HG02678 (cell line): Measurements from ENCODE around the gene PBOV1.

Source experiments
- ATAC-seq: cut with Tn5 transposase; IDR thresholded peaks from one replicate; pipeline ENCODE4 v1.9.1; 2021; ENCODE audit warnings: mild to moderate bottlenecking, moderate library complexity; ENCODE audit not compliant: unreplicated experiment

Gene PBOV1

DNA sequence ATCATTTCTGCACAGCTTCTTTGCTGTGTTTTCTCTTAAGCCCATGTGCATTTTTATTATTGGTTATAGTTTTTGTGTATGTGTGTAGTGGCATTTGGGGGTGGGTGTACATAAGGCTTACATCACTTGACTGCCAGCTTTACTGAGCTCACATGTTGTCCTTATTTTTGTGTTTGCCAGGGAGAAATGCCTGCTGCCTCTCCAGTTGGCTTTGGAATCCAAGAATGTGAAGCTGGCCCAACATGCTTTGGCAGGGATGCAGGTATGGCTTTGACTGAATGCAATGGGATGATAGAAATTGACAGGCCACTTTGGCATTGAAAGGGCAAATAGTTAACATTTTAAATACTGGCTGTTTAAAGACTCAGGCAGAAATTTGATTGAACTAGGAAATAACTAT is 11.4 kb downstream of the PBOV1 start:
- ATAC-seq: no peak

DNA sequence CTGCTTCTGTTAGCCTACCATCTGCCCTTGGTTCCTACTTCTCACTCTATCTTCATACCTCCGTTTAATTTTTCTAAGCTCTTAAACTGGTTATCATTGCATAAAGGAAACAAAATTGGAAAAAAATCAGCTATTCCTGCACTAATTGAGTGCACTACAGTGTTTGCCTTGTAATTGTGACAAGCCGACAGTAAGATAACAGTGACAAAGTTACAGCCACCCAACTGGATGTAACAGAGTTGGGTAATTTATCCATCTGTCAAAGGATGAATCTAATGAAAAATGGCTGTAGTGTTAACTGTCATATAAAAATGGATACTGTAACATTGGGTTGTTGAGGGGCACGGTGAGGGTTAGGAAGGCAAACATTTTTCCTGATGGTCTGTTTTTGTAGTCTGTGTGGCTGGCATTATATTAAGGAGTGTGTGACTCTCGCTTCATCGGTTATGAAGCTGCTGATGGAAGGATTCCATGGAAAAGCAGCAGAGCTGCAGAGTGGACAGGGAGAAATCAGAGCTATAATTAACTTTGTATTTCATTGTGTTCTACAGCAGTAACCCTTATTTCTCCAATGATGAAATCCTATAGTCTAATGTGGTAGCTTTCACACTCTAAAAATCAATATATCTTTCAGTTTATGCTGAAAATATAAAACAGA is 12.7 kb downstream of the PBOV1 start:
- no peak for ATAC-seq

DNA sequence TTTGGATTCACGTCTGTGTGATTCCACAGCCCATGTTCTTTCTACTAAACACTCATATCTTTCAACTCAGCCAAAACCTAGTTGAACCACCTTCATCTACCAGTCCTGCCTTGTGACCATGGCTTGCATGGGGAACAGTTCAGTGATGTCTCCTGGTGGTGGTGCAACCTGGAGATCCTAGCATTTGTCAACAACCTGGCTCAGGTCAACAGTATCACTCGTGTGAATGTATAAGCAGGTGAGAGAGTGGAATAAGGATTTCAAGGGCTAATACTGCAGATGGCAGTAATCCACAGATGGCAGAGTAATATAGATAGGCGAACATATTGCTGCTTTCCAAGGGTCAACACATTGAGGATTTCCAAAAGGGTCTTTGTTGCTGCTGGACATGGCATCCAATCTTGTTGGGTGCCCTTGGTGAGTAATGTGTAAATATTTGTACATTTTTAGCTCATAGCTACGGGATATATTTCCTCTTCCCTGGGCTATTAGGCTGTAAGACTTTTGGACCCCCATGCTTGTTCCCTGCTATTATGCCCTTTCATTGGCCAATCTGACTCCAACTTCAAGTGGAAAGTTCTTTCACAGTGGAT is 13.4 kb downstream of the PBOV1 start:
- ATAC-seq: no peak

DNA sequence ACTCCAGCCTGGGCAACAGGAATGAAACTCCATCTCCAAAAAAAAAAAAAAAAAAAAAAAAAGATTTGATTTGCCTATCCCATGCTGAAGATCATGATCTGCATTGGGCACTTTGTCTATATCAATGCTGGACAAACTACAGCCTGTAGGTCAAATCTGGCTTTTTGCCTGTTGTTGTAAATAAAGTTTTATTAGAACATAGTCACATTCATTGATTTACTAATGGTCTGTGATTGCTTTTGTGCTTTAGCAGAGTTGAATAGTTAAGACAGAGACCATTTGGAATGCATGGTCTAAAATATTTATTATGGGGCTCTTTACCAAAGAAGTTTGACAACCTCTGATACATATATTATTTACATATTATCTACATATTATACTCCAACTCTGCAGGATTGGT is 14.0 kb downstream of the PBOV1 start:
- no peak for ATAC-seq

DNA sequence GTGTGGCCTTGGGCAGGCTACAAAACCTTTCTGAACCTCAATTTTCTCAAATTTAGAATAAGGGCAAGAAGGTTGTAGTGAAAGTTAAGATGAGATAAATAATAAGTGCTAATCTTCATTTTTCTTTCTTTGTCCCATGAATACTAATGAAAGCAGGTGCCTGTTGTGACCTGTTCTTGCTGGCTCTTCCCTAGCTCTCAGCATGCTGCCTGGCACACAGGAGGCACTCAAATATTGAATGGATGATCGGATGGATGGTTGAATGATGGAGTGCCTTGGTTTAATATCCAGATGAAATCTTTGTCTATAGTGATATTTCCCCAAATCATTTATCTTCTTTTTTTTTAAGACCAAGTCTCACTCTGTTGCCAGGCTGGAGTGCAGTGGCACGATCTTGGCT is 15.0 kb downstream of the PBOV1 start:
- ATAC-seq: no peak

DNA sequence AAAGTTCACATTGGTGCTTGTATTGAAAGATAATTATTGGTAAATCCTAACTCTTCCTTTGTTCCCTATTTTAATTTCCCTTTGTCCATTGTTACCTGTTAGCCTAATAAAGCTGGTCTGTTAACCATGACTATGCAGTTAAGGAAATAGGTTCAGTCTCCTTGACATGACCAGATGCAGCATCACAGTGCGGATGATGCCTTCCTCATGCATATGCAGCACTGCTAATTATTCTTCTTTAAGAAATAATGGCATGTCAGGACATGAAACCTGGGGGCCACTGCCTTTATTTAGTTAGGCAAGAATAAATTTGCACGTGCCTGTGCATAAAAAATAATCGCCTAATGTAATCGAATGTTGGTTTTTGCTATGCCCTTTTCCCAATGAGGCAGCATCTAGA is 16.5 kb downstream of the PBOV1 start:
- no peak for ATAC-seq

DNA sequence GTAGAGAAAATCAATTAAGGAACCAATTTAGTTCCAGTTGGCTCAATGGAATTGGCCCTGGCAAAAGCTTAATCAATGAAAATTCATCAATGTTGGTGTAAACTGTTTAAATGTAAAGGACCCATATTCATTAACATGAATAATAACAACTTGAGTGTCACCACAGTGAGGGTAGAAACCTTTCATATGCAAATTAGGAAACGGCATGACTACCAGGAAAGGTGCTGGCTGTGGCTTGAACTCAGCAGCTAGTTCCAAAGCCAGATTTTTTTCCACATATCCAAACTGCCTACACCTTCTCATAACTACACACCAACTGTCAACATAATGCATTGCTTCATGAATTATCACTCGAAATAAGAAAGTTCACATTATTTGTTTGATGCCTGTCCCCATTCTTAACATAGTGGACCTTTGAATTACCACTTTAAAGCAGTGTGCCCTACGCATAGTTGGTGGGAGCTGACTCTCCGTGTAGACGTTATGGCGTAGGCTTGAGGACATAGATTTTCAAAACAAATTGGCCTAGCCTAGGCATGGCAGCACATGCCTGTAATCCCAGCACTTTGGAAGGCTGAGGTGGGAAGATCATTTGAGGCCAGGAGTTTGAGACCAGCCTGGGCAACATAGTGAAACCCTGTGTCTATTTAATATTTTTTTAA is 19.7 kb downstream of the PBOV1 start:
- ATAC-seq: no peak

DNA sequence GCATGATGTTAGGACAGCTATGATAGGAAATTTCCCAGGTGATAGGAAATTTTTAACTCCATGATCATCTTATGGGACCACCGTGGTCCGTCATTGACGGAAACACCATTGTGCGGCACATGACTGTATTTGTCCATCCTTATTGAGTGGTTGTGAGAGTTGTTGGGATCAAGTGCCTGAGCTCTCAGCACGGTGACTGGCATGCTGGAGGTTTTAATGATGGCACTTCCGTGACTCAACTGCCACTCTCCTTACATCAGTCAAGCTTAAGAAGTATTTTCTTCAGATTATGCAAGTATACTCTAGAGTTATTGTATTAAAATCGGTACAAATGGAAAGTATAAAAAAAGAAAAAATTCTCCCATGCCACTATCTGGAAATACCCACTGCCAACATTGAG is 20.7 kb downstream of the PBOV1 start:
- ATAC-seq: no peak

DNA sequence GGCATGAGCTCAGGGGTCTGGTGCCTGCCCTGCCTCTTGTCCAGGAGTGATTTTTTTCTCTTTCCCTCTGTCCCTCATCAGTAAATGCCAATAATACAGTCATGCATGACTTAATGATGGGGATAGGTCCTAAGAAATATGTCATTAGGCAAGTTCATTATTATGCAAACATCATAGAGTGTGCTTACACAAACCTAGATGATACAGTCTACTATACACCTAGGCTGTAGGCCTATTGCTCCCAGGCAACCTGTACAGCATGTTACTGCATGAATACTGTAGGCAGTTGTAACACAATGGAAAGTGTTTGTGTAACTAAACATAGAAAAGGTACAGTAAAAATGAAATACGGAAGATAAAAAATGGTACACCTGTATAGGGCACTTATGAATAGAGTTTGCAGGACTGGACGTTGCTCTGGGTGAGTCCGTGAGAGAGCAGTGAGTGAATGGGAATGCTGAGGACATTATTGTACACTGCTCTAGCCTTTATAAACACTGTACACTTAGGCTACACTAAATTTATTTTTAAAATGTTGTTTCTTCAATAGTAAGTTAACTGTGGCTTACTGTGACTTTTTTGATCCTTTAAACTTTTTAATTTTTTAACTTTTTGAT is 22.1 kb downstream of the PBOV1 start:
- no peak for ATAC-seq

DNA sequence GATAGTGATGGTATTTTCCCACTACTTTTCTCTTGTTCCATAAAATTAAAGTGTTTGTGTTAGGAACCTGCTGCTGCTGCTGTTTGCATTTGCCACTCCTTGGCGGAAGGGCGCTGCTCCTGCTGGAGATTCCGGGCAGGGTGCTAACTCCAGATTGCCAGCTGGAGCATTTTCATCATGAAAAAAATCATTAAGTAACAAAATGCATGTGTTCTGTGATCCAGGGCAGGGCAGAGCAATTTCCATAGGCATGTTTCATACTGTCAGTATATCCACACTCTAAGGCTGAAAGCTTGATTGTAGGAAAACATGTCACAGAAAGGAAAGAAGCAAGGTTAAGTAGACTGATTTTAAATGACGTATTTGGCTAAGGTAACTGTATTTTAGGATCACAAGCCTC is 24.0 kb downstream of the PBOV1 start:
- no peak for ATAC-seq

DNA sequence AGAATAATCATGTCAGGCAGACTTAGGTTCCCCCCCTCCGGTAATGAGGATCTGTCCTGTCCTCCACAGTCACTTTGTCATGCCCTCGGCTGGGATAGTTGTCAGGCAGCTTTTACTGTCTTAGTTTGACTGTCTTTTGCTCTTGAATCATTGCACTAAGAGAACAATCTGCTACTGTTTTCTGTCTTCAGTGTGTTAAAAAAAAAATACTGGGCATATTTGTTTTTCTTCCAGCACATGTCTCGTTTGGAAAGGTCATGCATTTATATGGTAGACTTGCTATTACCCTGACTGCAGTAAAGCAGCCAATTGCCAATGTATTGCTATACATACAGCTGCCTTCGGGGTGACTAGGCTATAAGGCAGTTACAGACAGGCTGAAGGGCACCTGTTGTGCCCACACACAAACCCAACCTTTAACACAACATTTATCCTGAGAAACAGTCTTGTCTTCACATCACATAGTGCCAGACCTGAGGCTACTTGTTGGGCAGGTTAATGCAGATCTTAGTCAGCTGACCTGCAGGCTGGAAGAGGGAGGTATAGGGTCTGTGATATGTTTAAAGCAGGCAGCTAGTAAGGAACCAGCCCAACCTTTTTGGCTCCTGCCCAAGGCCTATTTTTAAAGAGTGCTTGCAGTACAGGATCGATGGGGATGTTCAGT is 29.9 kb downstream of the PBOV1 start:
- ATAC-seq: no peak

DNA sequence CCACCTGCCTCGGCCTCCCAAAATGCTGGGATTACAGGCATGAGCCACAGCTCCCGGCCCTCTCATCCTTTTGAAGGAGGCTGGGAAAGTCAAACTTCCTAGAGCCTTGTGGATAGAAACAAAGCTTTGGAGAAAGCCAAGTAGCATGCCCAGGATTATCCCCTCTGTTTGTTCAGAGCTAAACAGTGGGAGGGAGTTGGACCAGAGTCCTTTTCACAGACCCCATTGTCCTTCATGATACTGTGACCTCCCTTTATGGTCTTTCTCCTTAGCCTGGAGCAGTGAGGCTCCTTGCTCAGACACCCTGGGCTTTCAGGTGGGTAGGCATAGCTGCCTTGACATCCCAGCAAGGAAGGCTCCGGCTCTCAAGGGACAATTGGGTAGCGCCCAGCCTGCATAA is 31.1 kb downstream of the PBOV1 start:
- no peak for ATAC-seq

DNA sequence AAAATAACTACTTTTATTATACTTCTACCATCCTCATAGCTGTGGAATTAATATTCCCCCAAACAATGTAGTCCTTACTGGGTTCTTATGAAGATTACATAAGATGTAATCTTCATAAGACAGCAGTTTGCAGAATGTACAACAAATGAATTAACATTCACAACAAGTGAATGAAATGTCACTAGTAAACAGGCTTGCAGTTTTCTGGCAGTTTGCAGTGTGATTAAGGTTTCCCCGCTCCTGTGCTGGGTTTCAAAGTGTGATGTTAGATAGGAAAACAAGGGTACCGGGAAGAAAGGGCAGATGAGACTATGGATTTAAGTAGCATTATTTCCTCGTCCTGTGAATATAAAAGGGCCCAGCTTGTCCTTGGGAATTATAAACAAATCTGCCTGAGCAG is 34.1 kb downstream of the PBOV1 start:
- ATAC-seq: no peak

DNA sequence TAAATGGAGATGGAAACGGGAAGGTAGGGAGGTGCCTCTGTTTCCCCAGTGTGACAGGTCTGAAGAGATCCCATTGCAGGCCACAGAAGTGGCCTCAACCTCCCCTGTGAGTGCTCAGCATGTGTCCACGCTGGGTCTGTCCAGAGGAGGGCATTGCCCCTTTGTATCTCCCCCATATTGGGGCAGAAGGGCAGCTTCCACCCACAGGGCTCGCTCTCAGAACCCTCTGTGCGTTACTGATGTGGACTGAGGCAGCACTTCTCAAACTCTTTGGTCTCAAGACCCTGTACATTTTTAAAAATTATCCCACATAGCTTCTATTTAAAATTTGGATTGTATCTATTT is 34.5 kb downstream of the PBOV1 start:
- ATAC-seq: no peak

DNA sequence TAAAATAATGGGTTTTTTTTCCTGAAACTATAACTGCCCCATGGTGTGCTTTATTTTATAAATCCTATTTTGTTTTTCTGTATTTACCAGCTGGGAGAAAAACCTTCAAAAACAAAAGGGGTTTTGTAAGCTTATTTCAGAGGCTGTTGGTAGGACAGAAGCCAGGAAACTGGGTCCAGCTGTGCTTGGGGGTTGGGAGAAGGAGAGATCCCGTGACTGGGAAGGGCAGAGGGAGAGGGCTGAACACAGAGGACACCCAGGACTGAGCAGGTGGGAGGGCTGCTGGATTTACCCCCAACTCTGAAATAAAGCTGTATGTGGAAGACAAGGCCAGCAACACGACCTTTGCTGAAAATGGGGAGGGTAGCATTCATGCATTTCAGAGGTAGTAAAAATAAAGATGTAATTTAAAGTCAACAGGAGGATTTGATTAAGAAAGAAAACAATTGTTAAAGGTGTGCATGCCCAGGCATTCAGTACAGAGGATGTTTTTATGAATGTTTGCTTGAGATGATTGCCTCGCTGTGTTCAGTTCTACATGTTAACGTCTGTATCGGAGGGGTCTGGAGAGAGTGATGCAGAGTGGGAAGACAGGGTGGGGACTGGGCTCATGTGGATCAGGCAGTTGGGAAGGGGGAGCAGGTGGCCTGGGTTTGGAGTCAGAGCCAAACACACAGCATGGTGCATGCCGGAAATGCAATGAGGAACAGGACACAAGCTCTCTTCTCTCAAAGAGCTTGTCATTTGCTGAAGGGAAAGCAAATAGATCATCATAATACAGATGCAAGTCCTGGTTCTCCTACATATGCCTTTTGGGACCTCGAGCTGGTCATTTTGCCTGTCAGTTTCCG is 35.1 kb downstream of the PBOV1 start:
- ATAC-seq: no peak

DNA sequence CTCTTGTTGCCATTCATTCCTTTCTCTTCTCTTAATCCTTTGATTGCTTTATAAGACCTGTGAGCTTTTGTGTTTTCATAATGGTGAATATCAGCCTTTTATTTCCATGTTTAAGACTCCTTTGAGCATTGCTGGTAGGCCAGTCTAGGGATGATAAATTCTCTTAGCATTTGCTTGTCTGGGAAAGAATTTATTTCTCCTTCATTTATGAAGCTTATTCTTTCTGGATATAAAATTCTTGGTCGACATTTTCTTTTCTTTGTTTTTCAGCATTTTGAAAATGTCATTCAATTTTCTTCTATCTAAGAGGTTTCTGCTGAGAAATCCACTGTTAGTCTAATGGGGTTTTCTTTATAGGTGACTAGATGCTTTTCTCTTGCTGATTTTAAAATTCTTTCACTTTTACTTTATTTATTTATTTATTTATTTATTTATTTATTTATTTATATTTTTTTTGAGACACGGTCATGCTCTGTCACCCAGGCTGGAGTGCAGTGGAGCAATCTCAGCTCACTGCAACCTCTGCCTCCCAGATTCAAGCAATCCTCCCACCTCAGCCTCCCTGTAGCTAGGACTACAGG is 41.5 kb downstream of the PBOV1 start:
- no peak for ATAC-seq

DNA sequence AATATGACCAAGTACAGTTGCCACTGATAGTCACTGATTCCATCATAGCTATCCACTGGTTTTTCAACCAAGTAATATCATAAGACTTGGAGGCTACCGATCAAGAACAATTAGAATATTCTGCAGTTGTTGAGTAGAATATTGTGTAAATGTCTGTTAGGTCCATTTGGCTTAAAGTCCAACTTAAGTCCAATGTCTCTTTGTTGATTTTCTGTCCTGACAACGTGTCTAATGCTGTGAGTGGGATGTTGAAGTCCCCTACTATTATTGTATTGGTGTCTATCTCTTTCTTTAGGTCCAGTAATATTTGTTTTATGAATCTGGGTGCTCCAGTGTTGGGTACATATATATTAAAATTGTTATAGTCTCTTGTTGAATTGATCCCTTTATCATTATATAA is 42.7 kb downstream of the PBOV1 start:
- ATAC-seq: no peak
